ENCODE results near the gene BLOC1S3. TPM values are rescaled to one million over a fixed set of nuclear protein-coding genes. Genes with fewer than 3 reads are reported as not detected.
A peak's percentile ranks its signal among the peaks of the same experiment; 100 is the strongest.

The BLOC1S3 gene
- total and polyA plus RNA-seq, 4 experiments from 2014 or later = 5.3 to 29.9 (median 20.9) TPM

GRCh38 chr19:45141203-45141900 is 37.2 kb upstream of the BLOC1S3 start:
- H3K9me3 ChIP-seq (ENCODE audit: control insufficient read depth in 1 of 2, low read length in 2 of 2) = no peaks in the 10 kb centered on the region
- peak overlapping the region in 1 of 7 donors; percentile 57 for H3K27ac Mint-ChIP-seq
- H3K4me3 ChIP-seq (ENCODE audit: low read length in 2 of 2) = no peak overlapping the region
- ChIA-PET CTCF (ENCODE audit: partially characterized antibody) (interaction anchor here (1.4 kb wide), 1 partner anchor 16 kb away, joined by 3 read pairs; no protein-coding TSS in a partner anchor), POLR2A (ENCODE audit: partially characterized antibody) (no interaction called here)
- H3K9me3 Mint-ChIP-seq = no peaks in the 10 kb centered on the region
- intact Hi-C loops (cut with micrococcal nuclease) = no loop called here
- DNase-seq = peak in 1 of 5 donors; percentile 15
- H3K36me3 ChIP-seq (ENCODE audit: insufficient read depth, low read length) = peaks cover 12% of the 10 kb centered on the region
- H3K4me1 Mint-ChIP-seq = peaks cover 0 to 8% (median 4%) of the 10 kb centered on the region in 4 donors
- H3K4me3 Mint-ChIP-seq = no peak overlapping the region
- no peaks in the 10 kb centered on the region for H3K27me3 Mint-ChIP-seq
- no peak overlapping the region for H3K27ac ChIP-seq (ENCODE audit: low read depth, low read length)
- H3K27me3 ChIP-seq (ENCODE audit: insufficient read depth, low read length) = no peaks in the 10 kb centered on the region
- H3K4me1 ChIP-seq (ENCODE audit: insufficient read depth, low read length) = no peaks in the 10 kb centered on the region
- H3K36me3 Mint-ChIP-seq = peaks cover 7 to 13% of the 10 kb centered on the region in 2 donors

GRCh38 chr19:45142016-45142725 is 36.4 kb upstream of the BLOC1S3 start:
- peaks cover 0 to 4% (median 2%) of the 10 kb centered on the region in 4 donors for H3K4me1 Mint-ChIP-seq
- Histone ChIP-seq H3K27ac (ENCODE audit: low read depth, low read length) (no peak overlapping the region), H3K9me3 (ENCODE audit: control insufficient read depth in 1 of 2, low read length in 2 of 2) (no peaks in the 10 kb centered on the region), H3K4me1 (ENCODE audit: insufficient read depth, low read length) (no peaks in the 10 kb centered on the region), H3K4me3 (ENCODE audit: low read length in 2 of 2) (no peak overlapping the region), H3K27me3 (ENCODE audit: insufficient read depth, low read length) (no peaks in the 10 kb centered on the region), H3K36me3 (ENCODE audit: insufficient read depth, low read length) (peaks cover 12% of the 10 kb centered on the region)
- no peaks in the 10 kb centered on the region for H3K9me3 Mint-ChIP-seq
- H3K4me3 Mint-ChIP-seq = no peak overlapping the region
- H3K36me3 Mint-ChIP-seq = peaks cover 7 to 13% of the 10 kb centered on the region in 2 donors
- H3K27ac Mint-ChIP-seq = no peak overlapping the region
- POLR2A ChIA-PET (ENCODE audit: partially characterized antibody) = no interaction called here
- no peak for DNase-seq
- CTCF ChIA-PET (ENCODE audit: partially characterized antibody) = no interaction called here
- H3K27me3 Mint-ChIP-seq = no peaks in the 10 kb centered on the region
- intact Hi-C loops (cut with micrococcal nuclease) = no loop called here

GRCh38 chr19:45142726-45143110 is 35.9 kb upstream of the BLOC1S3 start:
- ChIA-PET CTCF (ENCODE audit: partially characterized antibody) (interaction anchor here (1.9 kb wide), 1 partner anchor 11 kb away, joined by 4 read pairs; no protein-coding TSS in a partner anchor), POLR2A (ENCODE audit: partially characterized antibody) (no interaction called here)
- H3K36me3 Mint-ChIP-seq = peaks cover 7 to 13% of the 10 kb centered on the region in 2 donors
- intact Hi-C loops (cut with micrococcal nuclease) = no loop called here
- no peaks in the 10 kb centered on the region for H3K9me3 Mint-ChIP-seq
- Histone ChIP-seq H3K27me3 (ENCODE audit: insufficient read depth, low read length) (no peaks in the 10 kb centered on the region), H3K4me3 (ENCODE audit: low read length in 2 of 2) (no peak overlapping the region), H3K36me3 (ENCODE audit: insufficient read depth, low read length) (peaks cover 12% of the 10 kb centered on the region), H3K9me3 (ENCODE audit: control insufficient read depth in 1 of 2, low read length in 2 of 2) (no peaks in the 10 kb centered on the region), H3K27ac (ENCODE audit: low read depth, low read length) (no peak overlapping the region), H3K4me1 (ENCODE audit: insufficient read depth, low read length) (no peaks in the 10 kb centered on the region)
- no peak overlapping the region for H3K4me3 Mint-ChIP-seq
- H3K4me1 Mint-ChIP-seq = peaks cover 0 to 3% (median 1%) of the 10 kb centered on the region in 4 donors
- DNase-seq = peak in 1 of 5 donors; percentile 25
- peak overlapping the region in 1 of 7 donors; percentile 79 for H3K27ac Mint-ChIP-seq
- H3K27me3 Mint-ChIP-seq = no peaks in the 10 kb centered on the region

GRCh38 chr19:45144431-45145269 is 33.9 kb upstream of the BLOC1S3 start:
- Histone ChIP-seq H3K4me1 (ENCODE audit: insufficient read depth, low read length) (no peaks in the 10 kb centered on the region), H3K4me3 (ENCODE audit: low read length in 2 of 2) (no peak overlapping the region), H3K9me3 (ENCODE audit: control insufficient read depth in 1 of 2, low read length in 2 of 2) (no peaks in the 10 kb centered on the region), H3K27me3 (ENCODE audit: insufficient read depth, low read length) (no peaks in the 10 kb centered on the region), H3K27ac (ENCODE audit: low read depth, low read length) (no peak overlapping the region), H3K36me3 (ENCODE audit: insufficient read depth, low read length) (peaks cover 12% of the 10 kb centered on the region)
- ChIA-PET POLR2A (ENCODE audit: partially characterized antibody) (no interaction called here), CTCF (ENCODE audit: partially characterized antibody) (interaction anchor here (1.9 kb wide), 1 partner anchor 9 kb away, joined by 4 read pairs; no protein-coding TSS in a partner anchor)
- Mint-ChIP-seq H3K9me3 (no peaks in the 10 kb centered on the region), H3K36me3 (peaks cover 7 to 13% of the 10 kb centered on the region in 2 donors), H3K27me3 (no peaks in the 10 kb centered on the region), H3K27ac (no peak overlapping the region), H3K4me3 (no peak overlapping the region), H3K4me1 (peaks cover 4 to 10% (median 6%) of the 10 kb centered on the region in 4 donors)
- intact Hi-C loops (cut with micrococcal nuclease) = no loop called here
- peak in 1 of 5 donors; percentile 14 for DNase-seq

- ChIA-PET POLR2A (ENCODE audit: partially characterized antibody) (no interaction called here), CTCF (ENCODE audit: partially characterized antibody) (interaction anchor here (1.2 kb wide), 1 partner anchor 20 kb away, joined by 7 read pairs; no protein-coding TSS in a partner anchor)
- no peak overlapping the region for H3K27ac Mint-ChIP-seq
Measured at GRCh38 chr19:45145270-45146189, 33.1 kb upstream of the BLOC1S3 start.

GRCh38 chr19:45146251-45146650 is 32.3 kb upstream of the BLOC1S3 start:
- H3K4me1 Mint-ChIP-seq = peaks cover 4 to 13% (median 7%) of the 10 kb centered on the region in 4 donors
- Histone ChIP-seq H3K36me3 (ENCODE audit: insufficient read depth, low read length) (peaks cover 12% of the 10 kb centered on the region), H3K9me3 (ENCODE audit: control insufficient read depth in 1 of 2, low read length in 2 of 2) (no peaks in the 10 kb centered on the region), H3K4me3 (ENCODE audit: low read length in 2 of 2) (no peak overlapping the region), H3K4me1 (ENCODE audit: insufficient read depth, low read length) (no peaks in the 10 kb centered on the region), H3K27ac (ENCODE audit: low read depth, low read length) (no peak overlapping the region), H3K27me3 (ENCODE audit: insufficient read depth, low read length) (no peaks in the 10 kb centered on the region)
- no peak for DNase-seq
- peak overlapping the region in 1 of 8 donors; percentile 41 for H3K4me3 Mint-ChIP-seq
- intact Hi-C loops (cut with micrococcal nuclease) = no loop called here
- H3K27me3 Mint-ChIP-seq = no peaks in the 10 kb centered on the region
- POLR2A ChIA-PET (ENCODE audit: partially characterized antibody) = no interaction called here
- CTCF ChIA-PET (ENCODE audit: partially characterized antibody) = interaction anchor here (1.2 kb wide), 1 partner anchor 20 kb away, joined by 7 read pairs; no protein-coding TSS in a partner anchor
- no peak overlapping the region for H3K27ac Mint-ChIP-seq
- no peaks in the 10 kb centered on the region for H3K9me3 Mint-ChIP-seq
- peaks cover 7 to 11% of the 10 kb centered on the region in 2 donors for H3K36me3 Mint-ChIP-seq

More at GRCh38 chr19:45145270-45146189, 33.1 kb upstream of the BLOC1S3 start:
- Mint-ChIP-seq H3K27me3 (no peaks in the 10 kb centered on the region), H3K4me1 (peaks cover 4 to 11% (median 7%) of the 10 kb centered on the region in 4 donors), H3K9me3 (no peaks in the 10 kb centered on the region), H3K36me3 (peaks cover 7 to 13% of the 10 kb centered on the region in 2 donors), H3K4me3 (no peak overlapping the region)
- Histone ChIP-seq H3K27me3 (ENCODE audit: insufficient read depth, low read length) (no peaks in the 10 kb centered on the region), H3K4me3 (ENCODE audit: low read length in 2 of 2) (no peak overlapping the region), H3K36me3 (ENCODE audit: insufficient read depth, low read length) (peaks cover 12% of the 10 kb centered on the region), H3K4me1 (ENCODE audit: insufficient read depth, low read length) (no peaks in the 10 kb centered on the region), H3K9me3 (ENCODE audit: control insufficient read depth in 1 of 2, low read length in 2 of 2) (no peaks in the 10 kb centered on the region), H3K27ac (ENCODE audit: low read depth, low read length) (no peak overlapping the region)
- intact Hi-C loops (cut with micrococcal nuclease) = no loop called here
- peak in 1 of 5 donors; percentile 33 for DNase-seq

All from CD4-positive, alpha-beta memory T cell (primary cell).